Vagina (tissue), 2 donors: ENCODE data around the gene ATP8A2. TPM values are rescaled to one million over a fixed set of nuclear protein-coding genes. Genes with fewer than 3 reads are reported as not detected.

Source experiments
- DNase-seq, 2 donors: peaks; one replicate each; pipeline ENCODE4 v3.0.0-alpha.2; 2017; ENCODE audit errors: extremely low spot score in 2 of 2
- H3K27ac ChIP-seq: fragments of 200-600 bp; sonication (generic); one replicate; pipeline ENCODE4 v1.5.1; 2019
- H3K27me3 ChIP-seq: fragments of 200-600 bp; sonication (generic); one replicate; pipeline ENCODE4 v1.5.1; 2019
- H3K36me3 ChIP-seq, 2 donors: fragments of 200-600 bp; sonication (generic); one replicate each; pipeline ENCODE4 v1.5.1; 2017 to 2019
- H3K4me1 ChIP-seq: fragments of 200-600 bp; sonication (generic); one replicate; pipeline ENCODE4 v1.5.1; 2019
- H3K4me3 ChIP-seq, 2 donors: fragments of 200-600 bp; sonication (generic); 1 replicate in 1 of 2; 2 replicates in 1 of 2; pipeline ENCODE4 v1.5.1; 2016 to 2019
- H3K9me3 ChIP-seq: fragments of 200-600 bp; sonication (generic); one replicate; pipeline ENCODE4 v1.5.1; 2019
- CTCF ChIP-seq, 3 experiments: fragments of 450-650 bp in 2 of 3; fragments of 200-600 bp in 1 of 3; sonication (generic) in 1 of 3; IDR thresholded peaks; one replicate each; pipeline ENCODE4 v1.5.1; 2017 to 2019; ENCODE audit warnings: antibody characterized with exemption in 3 of 3, mild to moderate bottlenecking in 2 of 3, moderate library complexity in 2 of 3
- POLR2A ChIP-seq, 2 donors: fragments of 450-650 bp; IDR thresholded peaks; one replicate each; pipeline ENCODE4 v1.6.1; 2017; ENCODE audit warnings: antibody characterized with exemption in 2 of 2, mild to moderate bottlenecking in 2 of 2, moderate library complexity in 2 of 2
- POLR2AphosphoS5 ChIP-seq, 2 donors: sonication (generic); formaldehyde crosslinking; IDR thresholded peaks; one replicate each; pipeline ENCODE4 v1.9.0; 2017; ENCODE audit warnings: antibody characterized with exemption in 2 of 2, mild to moderate bottlenecking in 2 of 2, low read depth in 1 of 2; ENCODE audit not compliant: insufficient read depth in 1 of 2
- intact Hi-C: fragments of 100-400 bp; cut with DNase I; formaldehyde crosslinking; loops from one replicate; pipeline ENCODE4 v1.15.1; 2023
- total RNA-seq: library from RNA; depleted of rRNA; stranded (reverse); fragments of >200 nt; gene quantifications from one replicate; pipeline ENCODE4 v1.2.3, GENCODE V29; 2016

The ATP8A2 gene
- total RNA-seq, 1 donor from 2014 or later = 1.5 TPM

- TF ChIP-seq CTCF (IDR thresholded peaks at IDR 0.05) (no peak), POLR2AphosphoS5 (IDR thresholded peaks at IDR 0.05; ENCODE audit: insufficient read depth in 1 of 2, low read depth in 1 of 2) (no peak), POLR2A (IDR thresholded peaks at IDR 0.05) (no peak)
- Histone ChIP-seq H3K9me3 (no peaks in the 10 kb centered on the region), H3K4me1 (no peaks in the 10 kb centered on the region), H3K36me3 (no peaks in the 10 kb centered on the region), H3K27me3 (no peaks in the 10 kb centered on the region), H3K27ac (no peak overlapping the region), H3K4me3 (no peak overlapping the region)
- intact Hi-C loops = no loop called here
- no peak for DNase-seq
These were observed 215.7 kb downstream of the ATP8A2 start for GRCh38 chr13:25587326-25587980.

- Histone ChIP-seq H3K4me3 (no peak overlapping the region), H3K36me3 (no peaks in the 10 kb centered on the region), H3K4me1 (no peaks in the 10 kb centered on the region), H3K27me3 (no peaks in the 10 kb centered on the region), H3K27ac (no peak overlapping the region), H3K9me3 (no peaks in the 10 kb centered on the region)
- no peak for DNase-seq
- no peak for TF ChIP-seq CTCF (IDR thresholded peaks at IDR 0.05)
- no peak for TF ChIP-seq POLR2A (IDR thresholded peaks at IDR 0.05)
- TF ChIP-seq POLR2AphosphoS5 (IDR thresholded peaks at IDR 0.05; ENCODE audit: insufficient read depth in 1 of 2, low read depth in 1 of 2) = no peak
- intact Hi-C loops = no loop called here
These were observed 216.7 kb downstream of the ATP8A2 start for GRCh38 chr13:25588336-25589060.

- H3K9me3 ChIP-seq = no peaks in the 10 kb centered on the region
- intact Hi-C loops = no loop called here
- H3K27ac ChIP-seq = no peak overlapping the region
- no peaks in the 10 kb centered on the region for H3K4me1 ChIP-seq
- TF ChIP-seq POLR2AphosphoS5 (IDR thresholded peaks at IDR 0.05; ENCODE audit: insufficient read depth in 1 of 2, low read depth in 1 of 2) (no peak), CTCF (IDR thresholded peaks at IDR 0.05) (no peak), POLR2A (IDR thresholded peaks at IDR 0.05) (no peak)
- H3K27me3 ChIP-seq = no peaks in the 10 kb centered on the region
- no peak for DNase-seq
- H3K36me3 ChIP-seq = no peaks in the 10 kb centered on the region
- no peak overlapping the region for H3K4me3 ChIP-seq
These were observed 226.6 kb downstream of the ATP8A2 start for GRCh38 chr13:25598421-25598820.

GRCh38 chr13:25602176-25602575 lies 230.4 kb downstream of the ATP8A2 start:
- no peak for DNase-seq
- no peaks in the 10 kb centered on the region for H3K36me3 ChIP-seq
- TF ChIP-seq POLR2AphosphoS5 (IDR thresholded peaks at IDR 0.05; ENCODE audit: insufficient read depth in 1 of 2, low read depth in 1 of 2) (no peak), CTCF (IDR thresholded peaks at IDR 0.05) (no peak), POLR2A (IDR thresholded peaks at IDR 0.05) (no peak)
- H3K4me3 ChIP-seq = no peak overlapping the region
- intact Hi-C loops = no loop called here
- no peaks in the 10 kb centered on the region for H3K27me3 ChIP-seq
- no peaks in the 10 kb centered on the region for H3K4me1 ChIP-seq
- H3K9me3 ChIP-seq = no peaks in the 10 kb centered on the region
- H3K27ac ChIP-seq = no peak overlapping the region

- DNase-seq = no peak
- H3K4me1 ChIP-seq = no peaks in the 10 kb centered on the region
- no peak overlapping the region for H3K4me3 ChIP-seq
- TF ChIP-seq POLR2AphosphoS5 (IDR thresholded peaks at IDR 0.05; ENCODE audit: insufficient read depth in 1 of 2, low read depth in 1 of 2) (no peak), POLR2A (IDR thresholded peaks at IDR 0.05) (no peak), CTCF (IDR thresholded peaks at IDR 0.05) (no peak)
- no peaks in the 10 kb centered on the region for H3K9me3 ChIP-seq
- H3K36me3 ChIP-seq = no peaks in the 10 kb centered on the region
- H3K27me3 ChIP-seq = no peaks in the 10 kb centered on the region
- intact Hi-C loops = no loop called here
- no peak overlapping the region for H3K27ac ChIP-seq
These were observed 232.3 kb downstream of the ATP8A2 start for GRCh38 chr13:25604106-25604505.
